Hindlimb muscle (tissue), 1 donor: Measurements from ENCODE around the gene GOLPH3. TPM values are rescaled to one million over a fixed set of nuclear protein-coding genes. Genes with fewer than 3 reads are reported as not detected.
"Not testable (repeated sequence)": the region's sequence is repeated elsewhere in the genome, so short reads cannot be mapped to it uniquely, and the experiment has no call there.

Experiments used
- DNase-seq: peaks from one replicate; pipeline ENCODE4 v3.0.0-alpha.2; 2013
- polyA plus RNA-seq: library from polyadenylated mRNA; unstranded; fragments of 120-200 nt; gene quantifications from one replicate; pipeline ENCODE4 v1.2.1, GENCODE V29; 2013; ENCODE audit not compliant: insufficient read length

GOLPH3 gene
- polyA plus RNA-seq, 1 donor: 49.9 TPM

- DNase-seq: no peak
Measured at GRCh38 chr5:32098291-32098690, 75.8 kb downstream of the GOLPH3 start.

- no peak for DNase-seq
Measured at GRCh38 chr5:32096891-32097595, 77.1 kb downstream of the GOLPH3 start.

GRCh38 chr5:32095261-32095671, 78.9 kb downstream of the GOLPH3 start:
- DNase-seq: peak; percentile 37

- no peak for DNase-seq
Measured at GRCh38 chr5:32094691-32095090, 79.4 kb downstream of the GOLPH3 start.

GRCh38 chr5:32092938-32093812, 80.9 kb downstream of the GOLPH3 start:
- peak; percentile 65 for DNase-seq

- DNase-seq: no peak
Measured at GRCh38 chr5:32090755-32091128, 83.4 kb downstream of the GOLPH3 start.

- no peak for DNase-seq
Measured at GRCh38 chr5:32090026-32090754, 83.9 kb downstream of the GOLPH3 start.

GRCh38 chr5:32089146-32090000, 84.7 kb downstream of the GOLPH3 start:
- DNase-seq: no peak

GRCh38 chr5:32088214-32088613, 85.9 kb downstream of the GOLPH3 start:
- DNase-seq: no peak

GRCh38 chr5:32087086-32088082, 86.7 kb downstream of the GOLPH3 start:
- no peak for DNase-seq

GRCh38 chr5:32083981-32084430, 90.1 kb downstream of the GOLPH3 start:
- no peak for DNase-seq

- no peak for DNase-seq
Measured at GRCh38 chr5:32082701-32083100, 91.4 kb downstream of the GOLPH3 start.

- DNase-seq: not testable (repeated sequence)
Measured at GRCh38 chr5:32080565-32080964, 93.6 kb downstream of the GOLPH3 start.

- not testable (repeated sequence) for DNase-seq
Measured at GRCh38 chr5:32078855-32079254, 95.3 kb downstream of the GOLPH3 start.

- peak; percentile 62 for DNase-seq
Measured at GRCh38 chr5:32076699-32077695, 97.1 kb downstream of the GOLPH3 start.
